H9 (cell line): ENCODE measurements around the gene ZNF865. TPM values are rescaled to one million over a fixed set of nuclear protein-coding genes. Genes with fewer than 3 reads are reported as not detected.

Experiments
- DNase-seq: peaks from one replicate; pipeline ENCODE4 v3.0.0-alpha.2; 2017
- H2AFZ ChIP-seq: one replicate; pipeline ENCODE4 v1.6.1; 2013; ENCODE audit warnings: mild to moderate bottlenecking, low read length, control low read depth, moderate library complexity
- H2AK5ac ChIP-seq: 2 replicates; pipeline ENCODE4 v1.6.1; 2013; ENCODE audit warnings: low read length, control low read depth, mixed read lengths; ENCODE audit not compliant: insufficient read length
- H2BK120ac ChIP-seq: one replicate; pipeline ENCODE4 v1.6.1; 2013; ENCODE audit warnings: low read depth, mild to moderate bottlenecking, low read length, control low read depth, inconsistent platforms; ENCODE audit not compliant: poor library complexity, severe bottlenecking
- H2BK12ac ChIP-seq: 2 replicates; pipeline ENCODE4 v1.6.1; 2013; ENCODE audit warnings: low read length, control low read depth, mixed read lengths, low read depth; ENCODE audit not compliant: insufficient read length
- H2BK15ac ChIP-seq: 2 replicates; pipeline ENCODE4 v1.6.1; 2013; ENCODE audit warnings: low read depth, low read length, control low read depth
- H2BK20ac ChIP-seq: one replicate; pipeline ENCODE4 v1.6.1; 2013; ENCODE audit warnings: low read depth, mild to moderate bottlenecking, low read length, control low read depth, inconsistent platforms; ENCODE audit not compliant: poor library complexity, severe bottlenecking
- H2BK5ac ChIP-seq: 2 replicates; pipeline ENCODE4 v1.6.1; 2013; ENCODE audit warnings: low read length, control low read depth, mixed read lengths; ENCODE audit not compliant: insufficient read length
- H3K14ac ChIP-seq: 2 replicates; pipeline ENCODE4 v1.6.1; 2013; ENCODE audit warnings: low read length, control low read depth; ENCODE audit not compliant: insufficient read depth
- H3K18ac ChIP-seq: 2 replicates; pipeline ENCODE4 v1.6.1; 2013; ENCODE audit warnings: low read depth, mild to moderate bottlenecking, mixed read lengths, low read length, control low read depth; ENCODE audit not compliant: insufficient read length
- H3K23ac ChIP-seq: 2 replicates; pipeline ENCODE4 v1.6.1; 2013; ENCODE audit warnings: low read length, control low read depth, mixed read lengths, low read depth; ENCODE audit not compliant: insufficient read length
- H3K23me2 ChIP-seq: 2 replicates; pipeline ENCODE4 v1.6.1; 2013; ENCODE audit warnings: low read depth, mild to moderate bottlenecking, mixed read lengths, low read length, control low read depth; ENCODE audit not compliant: insufficient read length, poor library complexity, severe bottlenecking
- H3K27ac ChIP-seq: 2 replicates; pipeline ENCODE4 v1.5.1; 2013; ENCODE audit warnings: low read length, control low read depth, mixed read lengths, low read depth; ENCODE audit not compliant: insufficient read length
- H3K27me3 ChIP-seq: 2 replicates; pipeline ENCODE4 v1.6.1; 2013; ENCODE audit warnings: low read length, control low read depth, inconsistent platforms; ENCODE audit not compliant: insufficient read depth
- H3K4ac ChIP-seq: 2 replicates; pipeline ENCODE4 v1.6.1; 2013; ENCODE audit warnings: low read depth, mild to moderate bottlenecking, control low read depth, inconsistent platforms, low read length, moderate library complexity
- H3K4me1 ChIP-seq: 2 replicates; pipeline ENCODE4 v1.6.1; 2013; ENCODE audit warnings: low read length, control low read depth, inconsistent platforms; ENCODE audit not compliant: insufficient read depth
- H3K4me2 ChIP-seq: 2 replicates; pipeline ENCODE4 v1.6.1; 2013; ENCODE audit warnings: low read length, control low read depth, mixed read lengths; ENCODE audit not compliant: insufficient read length, insufficient read depth
- H3K56ac ChIP-seq: 2 replicates; pipeline ENCODE4 v1.6.1; 2013; ENCODE audit warnings: low read depth, mild to moderate bottlenecking, mixed read lengths, low read length, control low read depth; ENCODE audit not compliant: insufficient read length
- H3K79me1 ChIP-seq: 2 replicates; pipeline ENCODE4 v1.6.1; 2013; ENCODE audit warnings: low read depth, mild to moderate bottlenecking, moderate library complexity, low read length, control low read depth, inconsistent platforms; ENCODE audit not compliant: insufficient read depth, poor library complexity, severe bottlenecking
- H3K79me2 ChIP-seq: 2 replicates; pipeline ENCODE4 v1.6.1; 2013; ENCODE audit warnings: low read length, control low read depth, inconsistent platforms; ENCODE audit not compliant: insufficient read depth
- H3K9ac ChIP-seq: 2 replicates; pipeline ENCODE4 v1.6.1; 2013; ENCODE audit warnings: low read length, control low read depth, mixed read lengths; ENCODE audit not compliant: insufficient read length; ENCODE audit errors: extremely low read depth
- H3K9me3 ChIP-seq: one replicate; pipeline ENCODE4 v1.6.1; 2013; ENCODE audit warnings: low read depth, low read length, inconsistent platforms; ENCODE audit not compliant: control insufficient read depth
- H3T11ph ChIP-seq: one replicate; pipeline ENCODE4 v1.6.1; 2013; ENCODE audit warnings: mild to moderate bottlenecking, low read length, control low read depth, inconsistent platforms
- H4K20me1 ChIP-seq: one replicate; pipeline ENCODE4 v1.6.1; 2013; ENCODE audit not compliant: control insufficient read depth, insufficient read length, insufficient read depth
- H4K5ac ChIP-seq: 2 replicates; pipeline ENCODE4 v1.6.1; 2013; ENCODE audit warnings: low read depth, mild to moderate bottlenecking, mixed read lengths, low read length, control low read depth; ENCODE audit not compliant: insufficient read length
- H4K8ac ChIP-seq: replicated peaks from 2 replicates; pipeline ENCODE4 v1.6.1; 2013; ENCODE audit warnings: low read length, control low read depth, mixed read lengths, low read depth; ENCODE audit not compliant: insufficient read length
- H4K91ac ChIP-seq: 2 replicates; pipeline ENCODE4 v1.6.1; 2013; ENCODE audit warnings: low read depth, mild to moderate bottlenecking, moderate library complexity, mixed read lengths, low read length, control low read depth; ENCODE audit not compliant: insufficient read length
- H3K27ac Mint-ChIP-seq, 3 experiments: 2 replicates in 2 of 3; 3 replicates in 1 of 3; pipeline ENCODE4 v1.8.0; 2020 to 2021; ENCODE audit warnings: mixed read lengths in 3 of 3, mild to moderate bottlenecking in 1 of 3, moderate library complexity in 1 of 3
- H3K27me3 Mint-ChIP-seq: 2 replicates; pipeline ENCODE4 v1.8.0; 2021; ENCODE audit warnings: low read depth, mild to moderate bottlenecking, moderate library complexity, mixed read lengths
- H3K36me3 Mint-ChIP-seq, 3 experiments: 2 replicates in 2 of 3; 3 replicates in 1 of 3; pipeline ENCODE4 v1.8.0; 2020 to 2021; ENCODE audit warnings: low read depth in 3 of 3, mixed read lengths in 3 of 3; ENCODE audit not compliant: insufficient read depth in 1 of 3
- H3K4me1 Mint-ChIP-seq, 2 experiments: 2 replicates each; pipeline ENCODE4 v1.8.0; 2020; ENCODE audit warnings: mixed read lengths in 2 of 2
- H3K4me3 Mint-ChIP-seq, 2 experiments: 2 replicates in 1 of 2; 3 replicates in 1 of 2; pipeline ENCODE4 v1.8.0; 2020 to 2021; ENCODE audit warnings: mild to moderate bottlenecking in 2 of 2, mixed read lengths in 2 of 2, moderate library complexity in 1 of 2
- H3K9me3 Mint-ChIP-seq, 2 experiments: 2 replicates in 1 of 2; 3 replicates in 1 of 2; pipeline ENCODE4 v1.8.0; 2020; ENCODE audit warnings: mild to moderate bottlenecking in 2 of 2, mixed read lengths in 2 of 2, moderate library complexity in 1 of 2
- CTCF ChIP-seq: fragments of 200-600 bp; sonication (generic); conservative IDR thresholded peaks from 3 replicates; pipeline ENCODE4 v1.8.0; 2021; ENCODE audit warnings: antibody characterized with exemption, mild to moderate bottlenecking
- WGBS: extraction: QIAGEN DNeasy Blood & Tissue Kit; methylation state at CpG from one replicate; pipeline ENCODE4 v1.1.7; 2013; ENCODE audit warnings: missing lambda C conversion rate, low lambda C conversion rate, mixed read lengths; ENCODE audit not compliant: insufficient read length; ENCODE audit errors: extremely low coverage; 5-methylcytosine and 5-hydroxymethylcytosine counted together
- total RNA-seq: library from RNA; stranded (reverse); gene quantifications from 2 replicates; pipeline ENCODE4 v1.2.1, GENCODE V29; 2021

ZNF865 gene
- total RNA-seq, 1 experiment from 2014 or later = 14.3 TPM

DNA sequence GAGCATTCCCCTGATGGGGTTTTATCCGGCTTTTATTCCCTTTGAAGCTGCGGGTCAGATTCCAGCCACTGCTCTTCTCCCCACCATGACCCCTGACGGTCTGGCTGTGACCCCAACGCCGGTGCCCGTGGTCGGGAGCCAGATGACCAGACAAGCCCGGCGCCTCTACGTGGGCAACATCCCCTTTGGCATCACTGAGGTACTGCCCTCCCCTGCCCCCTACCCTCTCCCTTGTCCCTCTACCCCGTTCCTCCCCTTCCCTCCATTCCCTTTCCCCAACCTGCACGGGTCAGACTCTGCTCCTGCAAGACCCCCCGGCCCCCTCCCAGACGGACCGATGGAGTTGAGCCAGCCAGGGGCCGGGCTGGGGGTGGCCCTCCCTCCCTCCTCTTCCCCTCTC lies 55.5 kb downstream of the ZNF865 start:
- H4K91ac ChIP-seq = no peak overlapping the region
- no peak overlapping the region for H3K14ac ChIP-seq
- H3K27ac Mint-ChIP-seq = peak overlapping the region in 1 of 3 experiments; percentile 64; a peak in 3 of 7 replicates
- peaks cover 7% of the 10 kb centered on the region; the same call in 1 of the 2 replicates for H3K4me1 ChIP-seq
- H4K8ac ChIP-seq = no peak overlapping the region
- H3K79me1 ChIP-seq = no peaks in the 10 kb centered on the region
- no peak overlapping the region for H2AK5ac ChIP-seq
- no peaks in the 10 kb centered on the region for H3K27me3 ChIP-seq
- H2BK15ac ChIP-seq = no peak overlapping the region
- H3K9ac ChIP-seq = no peak overlapping the region
- H2BK5ac ChIP-seq = no peak overlapping the region
- no peak overlapping the region for H3K23ac ChIP-seq
- DNase-seq = no peak
- H3K27ac ChIP-seq = no peak overlapping the region
- no peaks in the 10 kb centered on the region for H4K20me1 ChIP-seq
- H2BK120ac ChIP-seq = no peak overlapping the region
- peaks cover 21 to 26% of the 10 kb centered on the region in 2 experiments for H3K4me1 Mint-ChIP-seq
- no peaks in the 10 kb centered on the region for H3K27me3 Mint-ChIP-seq
- no peak overlapping the region for H3T11ph ChIP-seq
- no peak overlapping the region for H2AFZ ChIP-seq
- no peak overlapping the region for H3K56ac ChIP-seq
- H2BK20ac ChIP-seq = no peak overlapping the region
- no peak for TF ChIP-seq CTCF
- no peak overlapping the region for H2BK12ac ChIP-seq
- peaks cover 58 to 84% (median 69%) of the 10 kb centered on the region in 3 experiments for H3K36me3 Mint-ChIP-seq
- H3K9me3 Mint-ChIP-seq = no peaks in the 10 kb centered on the region
- H4K5ac ChIP-seq = no peak overlapping the region
- no peak overlapping the region for H3K4me3 Mint-ChIP-seq
- no peaks in the 10 kb centered on the region for H3K9me3 ChIP-seq
- WGBS = no CpG with 5 or more reads among the region's 16 CpGs
- no peak overlapping the region for H3K18ac ChIP-seq
- H3K4me2 ChIP-seq = no peak overlapping the region
- H3K79me2 ChIP-seq = peaks cover 45% of the 10 kb centered on the region
- H3K4ac ChIP-seq = no peak overlapping the region
- peaks cover 7% of the 10 kb centered on the region for H3K23me2 ChIP-seq
